Ishikawa (cell line): ENCODE results near the gene LRRC45.
A peak's percentile ranks its signal among the peaks of the same experiment; 100 is the strongest.

Experiments
- CEBPB ChIP-seq: IDR thresholded peaks from 2 replicates; pipeline ENCODE4 v1.6.1; 2012
- CREB1 ChIP-seq: IDR thresholded peaks from 2 replicates; pipeline ENCODE4 v1.6.1; 2012; ENCODE audit warnings: low read depth
- EGR1 ChIP-seq: IDR thresholded peaks from 2 replicates; pipeline ENCODE4 v1.6.1; 2012
- EP300 ChIP-seq: IDR thresholded peaks from 2 replicates; pipeline ENCODE4 v1.6.1; 2012; ENCODE audit warnings: borderline replicate concordance
- FOXM1 ChIP-seq: IDR thresholded peaks from 2 replicates; pipeline ENCODE4 v1.6.1; 2012; ENCODE audit warnings: low read depth, borderline replicate concordance
- MAX ChIP-seq: IDR thresholded peaks from 2 replicates; pipeline ENCODE4 v1.6.1; 2012
- NFIC ChIP-seq: IDR thresholded peaks from 2 replicates; pipeline ENCODE4 v1.6.1; 2012
- RAD21 ChIP-seq: IDR thresholded peaks from 2 replicates; pipeline ENCODE4 v1.6.1; 2012; ENCODE audit warnings: low read depth
- TAF1 ChIP-seq: IDR thresholded peaks from 2 replicates; pipeline ENCODE4 v1.6.1; 2012; ENCODE audit warnings: low read depth, mild to moderate bottlenecking
- TCF12 ChIP-seq: IDR thresholded peaks from 2 replicates; pipeline ENCODE4 v1.6.1; 2012; ENCODE audit warnings: low read depth
- TEAD4 ChIP-seq: IDR thresholded peaks from 2 replicates; pipeline ENCODE4 v1.6.1; 2012
- YY1 ChIP-seq: IDR thresholded peaks from 2 replicates; pipeline ENCODE4 v1.6.1; 2012; ENCODE audit warnings: low read depth
- ZBTB7A ChIP-seq: IDR thresholded peaks from 2 replicates; pipeline ENCODE4 v1.6.1; 2012; ENCODE audit warnings: low read depth
- TF ChIP-seq, protein P1 (sequence below): IDR thresholded peaks from 2 replicates; pipeline ENCODE4 v1.6.1; 2012
- TF ChIP-seq, protein P2 (sequence below): IDR thresholded peaks from 2 replicates; pipeline ENCODE4 v1.6.1; 2012; ENCODE audit warnings: low read depth, mild to moderate bottlenecking

The LRRC45 gene

GRCh38 chr17:81992306-81993102 lies 30.6 kb upstream of the LRRC45 start:
- TF ChIP-seq YY1 (no peak), EGR1 (no peak), ZBTB7A (peak; percentile 15; the same call in 1 of the 2 replicates), TCF12 (no peak), FOXM1 (no peak), RAD21 (no peak)
- TF ChIP-seq, protein P1, sequence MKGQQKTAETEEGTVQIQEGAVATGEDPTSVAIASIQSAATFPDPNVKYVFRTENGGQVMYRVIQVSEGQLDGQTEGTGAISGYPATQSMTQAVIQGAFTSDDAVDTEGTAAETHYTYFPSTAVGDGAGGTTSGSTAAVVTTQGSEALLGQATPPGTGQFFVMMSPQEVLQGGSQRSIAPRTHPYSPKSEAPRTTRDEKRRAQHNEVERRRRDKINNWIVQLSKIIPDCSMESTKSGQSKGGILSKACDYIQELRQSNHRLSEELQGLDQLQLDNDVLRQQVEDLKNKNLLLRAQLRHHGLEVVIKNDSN, result no peak

DNA sequence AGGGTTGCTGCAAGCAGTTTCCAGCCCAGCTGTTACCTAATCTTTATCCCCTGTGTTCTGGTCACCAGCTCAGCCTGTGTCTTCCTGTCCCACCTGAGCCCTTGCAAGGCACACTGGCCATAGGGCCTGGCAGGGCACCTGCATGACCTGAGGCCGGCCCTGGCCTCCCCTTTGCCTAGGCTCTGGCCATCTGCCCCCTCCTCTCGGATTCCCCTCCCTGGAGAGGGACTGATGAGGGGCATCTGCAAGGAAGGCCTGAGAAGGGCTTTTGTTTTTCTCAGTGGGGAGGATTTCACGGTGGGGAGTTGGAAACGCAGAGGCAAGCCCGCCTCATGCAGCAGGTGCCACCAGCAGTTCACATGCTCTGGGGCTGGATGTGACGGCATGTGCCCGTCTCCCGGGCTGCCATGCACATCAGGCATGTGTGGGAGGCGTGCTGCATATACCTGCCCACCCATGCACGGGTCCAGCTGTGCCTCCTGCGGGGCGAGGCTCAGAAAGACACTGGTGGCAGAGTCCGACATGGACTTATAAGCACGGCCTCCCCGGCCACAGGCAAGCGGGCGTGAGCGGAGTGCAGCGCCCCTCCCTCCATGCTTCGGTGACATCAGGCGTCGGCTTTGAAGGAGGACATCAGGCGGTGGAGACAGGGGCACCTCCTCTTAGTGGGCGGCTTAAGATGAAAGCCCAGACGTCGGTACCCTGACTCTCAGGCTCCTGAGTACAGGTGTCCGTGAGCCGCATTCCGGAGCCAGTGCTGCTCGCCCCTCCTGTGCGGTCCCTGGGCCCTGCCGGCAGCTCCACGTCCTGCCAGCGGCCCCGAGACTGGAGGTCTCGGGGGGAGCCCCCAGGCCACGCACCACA lies 29.1 kb upstream of the LRRC45 start:
- TF ChIP-seq EP300 (no peak), TAF1 (no peak), YY1 (no peak)

DNA sequence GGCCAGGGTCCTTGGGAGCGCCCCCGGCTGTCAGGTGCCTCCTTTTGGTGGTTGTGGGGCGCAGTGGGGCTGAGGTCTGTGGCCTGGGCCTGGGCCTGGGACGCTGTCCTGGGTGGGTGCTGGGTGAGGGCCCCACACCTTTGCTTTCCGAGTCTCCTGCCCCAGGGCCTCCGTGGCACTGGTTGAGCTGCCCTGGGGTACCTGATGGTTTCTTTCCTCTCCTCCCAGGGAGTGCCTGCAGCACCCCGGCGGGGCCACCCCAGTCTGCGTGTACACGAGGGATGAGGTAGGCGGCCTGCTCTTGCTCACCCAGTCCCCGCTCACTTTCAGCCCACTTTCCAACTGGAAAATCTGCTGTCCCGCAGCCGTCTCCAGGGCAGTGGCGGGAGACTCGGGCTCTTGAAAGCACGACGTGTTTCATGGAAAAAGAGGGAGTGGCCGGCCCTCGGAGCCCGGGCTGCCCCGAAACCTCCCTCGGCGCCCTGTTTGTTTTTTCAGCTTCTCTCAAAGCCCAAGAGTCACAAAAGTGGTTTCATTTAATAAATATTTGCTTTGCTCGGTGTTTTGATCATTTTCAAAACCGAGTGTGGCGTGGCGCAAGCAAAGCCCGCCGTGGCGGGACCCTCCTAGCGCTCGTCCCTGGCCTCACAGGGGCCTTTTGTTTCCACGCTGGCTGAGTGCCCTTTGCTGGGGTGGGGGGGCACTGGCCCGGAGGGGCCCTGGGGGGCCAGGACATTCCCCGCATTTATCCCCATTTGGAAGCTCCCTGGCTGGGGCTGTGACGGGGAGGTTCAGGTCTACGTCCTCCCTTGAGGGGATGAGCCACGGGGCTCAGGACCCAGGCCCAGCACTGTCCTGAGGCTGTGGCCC lies 28.3 kb upstream of the LRRC45 start:
- TF ChIP-seq CEBPB, result no peak
- TF ChIP-seq RAD21, result no peak
- no peak for TF ChIP-seq YY1
- TF ChIP-seq, protein P2, sequence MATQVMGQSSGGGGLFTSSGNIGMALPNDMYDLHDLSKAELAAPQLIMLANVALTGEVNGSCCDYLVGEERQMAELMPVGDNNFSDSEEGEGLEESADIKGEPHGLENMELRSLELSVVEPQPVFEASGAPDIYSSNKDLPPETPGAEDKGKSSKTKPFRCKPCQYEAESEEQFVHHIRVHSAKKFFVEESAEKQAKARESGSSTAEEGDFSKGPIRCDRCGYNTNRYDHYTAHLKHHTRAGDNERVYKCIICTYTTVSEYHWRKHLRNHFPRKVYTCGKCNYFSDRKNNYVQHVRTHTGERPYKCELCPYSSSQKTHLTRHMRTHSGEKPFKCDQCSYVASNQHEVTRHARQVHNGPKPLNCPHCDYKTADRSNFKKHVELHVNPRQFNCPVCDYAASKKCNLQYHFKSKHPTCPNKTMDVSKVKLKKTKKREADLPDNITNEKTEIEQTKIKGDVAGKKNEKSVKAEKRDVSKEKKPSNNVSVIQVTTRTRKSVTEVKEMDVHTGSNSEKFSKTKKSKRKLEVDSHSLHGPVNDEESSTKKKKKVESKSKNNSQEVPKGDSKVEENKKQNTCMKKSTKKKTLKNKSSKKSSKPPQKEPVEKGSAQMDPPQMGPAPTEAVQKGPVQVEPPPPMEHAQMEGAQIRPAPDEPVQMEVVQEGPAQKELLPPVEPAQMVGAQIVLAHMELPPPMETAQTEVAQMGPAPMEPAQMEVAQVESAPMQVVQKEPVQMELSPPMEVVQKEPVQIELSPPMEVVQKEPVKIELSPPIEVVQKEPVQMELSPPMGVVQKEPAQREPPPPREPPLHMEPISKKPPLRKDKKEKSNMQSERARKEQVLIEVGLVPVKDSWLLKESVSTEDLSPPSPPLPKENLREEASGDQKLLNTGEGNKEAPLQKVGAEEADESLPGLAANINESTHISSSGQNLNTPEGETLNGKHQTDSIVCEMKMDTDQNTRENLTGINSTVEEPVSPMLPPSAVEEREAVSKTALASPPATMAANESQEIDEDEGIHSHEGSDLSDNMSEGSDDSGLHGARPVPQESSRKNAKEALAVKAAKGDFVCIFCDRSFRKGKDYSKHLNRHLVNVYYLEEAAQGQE, result no peak
- no peak for TF ChIP-seq TEAD4
- TF ChIP-seq TAF1, result no peak
- no peak for TF ChIP-seq TCF12
- no peak for TF ChIP-seq CREB1
- no peak for TF ChIP-seq EGR1
- TF ChIP-seq, protein P1, result no peak
- no peak for TF ChIP-seq FOXM1
- TF ChIP-seq ZBTB7A, result no peak
- no peak for TF ChIP-seq NFIC
- no peak for TF ChIP-seq EP300
- TF ChIP-seq MAX, result no peak

- TF ChIP-seq YY1, result no peak
- TF ChIP-seq FOXM1, result no peak
- no peak for TF ChIP-seq EGR1
- TF ChIP-seq MAX, result no peak
- TF ChIP-seq EP300, result no peak
- TF ChIP-seq CEBPB, result no peak
- no peak for TF ChIP-seq TCF12
- no peak for TF ChIP-seq TAF1
- TF ChIP-seq, protein P2, result no peak
- TF ChIP-seq RAD21, result no peak
- no peak for TF ChIP-seq NFIC
- TF ChIP-seq TEAD4, result no peak
- TF ChIP-seq ZBTB7A, result no peak
- no peak for TF ChIP-seq CREB1
- TF ChIP-seq, protein P1, result no peak
Observed at GRCh38 chr17:81995463-81996231, 27.5 kb upstream of the LRRC45 start.
